ENCODE measurements around the gene RALB. TPM values are rescaled to one million over a fixed set of nuclear protein-coding genes. Genes with fewer than 3 reads are reported as not detected.

RALB gene
- total and polyA plus RNA-seq, 4 donors, result 55.0 to 65.4 (median 61.2) TPM

- H3K27ac ChIP-seq (ENCODE audit: low read depth, low read length), result no peak overlapping the region
- peaks cover 7% of the 10 kb centered on the region for H3K36me3 ChIP-seq (ENCODE audit: control insufficient read depth, insufficient read depth, low read length)
- 89% methylated on average over 13 of the region's 14 CpGs for WGBS (ENCODE audit: insufficient coverage)
- no peaks in the 10 kb centered on the region for H3K27me3 ChIP-seq (ENCODE audit: control insufficient read depth, insufficient read depth, low read length)
- no peak for DNase-seq (ENCODE audit: low read depth in 4 of 6, low spot score in 6 of 6)
- H3K9me3 ChIP-seq (ENCODE audit: control insufficient read depth, insufficient read depth, low read length), result no peaks in the 10 kb centered on the region
- H3K4me3 ChIP-seq (ENCODE audit: low read depth, low read length), result no peak overlapping the region
- H3K4me1 ChIP-seq (ENCODE audit: control insufficient read depth, insufficient read depth, low read length), result peaks cover 4% of the 10 kb centered on the region
These were observed 36.7 kb downstream of the RALB start for GRCh38 chr2:120289221-120289906.

- Histone ChIP-seq H3K36me3 (ENCODE audit: control insufficient read depth, insufficient read depth, low read length) (peaks cover 10% of the 10 kb centered on the region), H3K4me3 (ENCODE audit: low read depth, low read length) (no peak overlapping the region), H3K27ac (ENCODE audit: low read depth, low read length) (no peak overlapping the region), H3K4me1 (ENCODE audit: control insufficient read depth, insufficient read depth, low read length) (peaks cover 4% of the 10 kb centered on the region), H3K9me3 (ENCODE audit: control insufficient read depth, insufficient read depth, low read length) (no peaks in the 10 kb centered on the region), H3K27me3 (ENCODE audit: control insufficient read depth, insufficient read depth, low read length) (no peaks in the 10 kb centered on the region)
- WGBS (ENCODE audit: insufficient coverage), result 0% methylated on average over 2 of the region's 2 CpGs
- DNase-seq (ENCODE audit: low read depth in 4 of 6, low spot score in 6 of 6), result peak in 3 of 6 donors; percentile 20 to 76 (median 43)
These were observed 38.1 kb downstream of the RALB start for GRCh38 chr2:120290737-120291136.

GRCh38 chr2:120291401-120292311 lies 39.0 kb downstream of the RALB start:
- H3K27ac ChIP-seq (ENCODE audit: low read depth, low read length), result no peak overlapping the region
- no peak overlapping the region for H3K4me3 ChIP-seq (ENCODE audit: low read depth, low read length)
- no peaks in the 10 kb centered on the region for H3K9me3 ChIP-seq (ENCODE audit: control insufficient read depth, insufficient read depth, low read length)
- 100% methylated on average over 1 of the region's 4 CpGs for WGBS (ENCODE audit: insufficient coverage)
- DNase-seq (ENCODE audit: low read depth in 4 of 6, low spot score in 6 of 6), result no peak
- no peaks in the 10 kb centered on the region for H3K27me3 ChIP-seq (ENCODE audit: control insufficient read depth, insufficient read depth, low read length)
- H3K36me3 ChIP-seq (ENCODE audit: control insufficient read depth, insufficient read depth, low read length), result peaks cover 10% of the 10 kb centered on the region
- peaks cover 4% of the 10 kb centered on the region for H3K4me1 ChIP-seq (ENCODE audit: control insufficient read depth, insufficient read depth, low read length)

GRCh38 chr2:120293096-120294007 lies 40.7 kb downstream of the RALB start:
- DNase-seq (ENCODE audit: low read depth in 4 of 6, low spot score in 6 of 6), result no peak
- Histone ChIP-seq H3K4me3 (ENCODE audit: low read depth, low read length) (no peak overlapping the region), H3K36me3 (ENCODE audit: control insufficient read depth, insufficient read depth, low read length) (peaks cover 14% of the 10 kb centered on the region), H3K27me3 (ENCODE audit: control insufficient read depth, insufficient read depth, low read length) (no peaks in the 10 kb centered on the region), H3K9me3 (ENCODE audit: control insufficient read depth, insufficient read depth, low read length) (no peaks in the 10 kb centered on the region), H3K27ac (ENCODE audit: low read depth, low read length) (no peak overlapping the region), H3K4me1 (ENCODE audit: control insufficient read depth, insufficient read depth, low read length) (peaks cover 4% of the 10 kb centered on the region)
- no CpG with 5 or more reads among the region's 5 CpGs for WGBS (ENCODE audit: insufficient coverage)

- H3K9me3 ChIP-seq (ENCODE audit: control insufficient read depth, insufficient read depth, low read length), result no peaks in the 10 kb centered on the region
- no peaks in the 10 kb centered on the region for H3K27me3 ChIP-seq (ENCODE audit: control insufficient read depth, insufficient read depth, low read length)
- no peak for DNase-seq (ENCODE audit: low read depth in 4 of 6, low spot score in 6 of 6)
- no peak overlapping the region for H3K27ac ChIP-seq (ENCODE audit: low read depth, low read length)
- peaks cover 4% of the 10 kb centered on the region for H3K4me1 ChIP-seq (ENCODE audit: control insufficient read depth, insufficient read depth, low read length)
- WGBS (ENCODE audit: insufficient coverage), result no CpG with 5 or more reads among the region's 3 CpGs
- H3K36me3 ChIP-seq (ENCODE audit: control insufficient read depth, insufficient read depth, low read length), result peaks cover 14% of the 10 kb centered on the region
- H3K4me3 ChIP-seq (ENCODE audit: low read depth, low read length), result no peak overlapping the region
These were observed 41.3 kb downstream of the RALB start for GRCh38 chr2:120294008-120294340.

- no peak overlapping the region for H3K27ac ChIP-seq (ENCODE audit: low read depth, low read length)
- H3K9me3 ChIP-seq (ENCODE audit: control insufficient read depth, insufficient read depth, low read length), result no peaks in the 10 kb centered on the region
- H3K4me1 ChIP-seq (ENCODE audit: control insufficient read depth, insufficient read depth, low read length), result no peaks in the 10 kb centered on the region
- no peaks in the 10 kb centered on the region for H3K27me3 ChIP-seq (ENCODE audit: control insufficient read depth, insufficient read depth, low read length)
- DNase-seq (ENCODE audit: low read depth in 4 of 6, low spot score in 6 of 6), result no peak
- WGBS (ENCODE audit: insufficient coverage), result 94% methylated on average over 2 of the region's 7 CpGs
- no peak overlapping the region for H3K4me3 ChIP-seq (ENCODE audit: low read depth, low read length)
- peaks cover 17% of the 10 kb centered on the region for H3K36me3 ChIP-seq (ENCODE audit: control insufficient read depth, insufficient read depth, low read length)
These were observed 45.7 kb downstream of the RALB start for GRCh38 chr2:120298173-120298835.

GRCh38 chr2:120299004-120299403 lies 46.4 kb downstream of the RALB start:
- H3K36me3 ChIP-seq (ENCODE audit: control insufficient read depth, insufficient read depth, low read length), result peaks cover 17% of the 10 kb centered on the region
- no peaks in the 10 kb centered on the region for H3K27me3 ChIP-seq (ENCODE audit: control insufficient read depth, insufficient read depth, low read length)
- H3K27ac ChIP-seq (ENCODE audit: low read depth, low read length), result no peak overlapping the region
- H3K9me3 ChIP-seq (ENCODE audit: control insufficient read depth, insufficient read depth, low read length), result no peaks in the 10 kb centered on the region
- H3K4me3 ChIP-seq (ENCODE audit: low read depth, low read length), result no peak overlapping the region
- no peak for DNase-seq (ENCODE audit: low read depth in 4 of 6, low spot score in 6 of 6)
- H3K4me1 ChIP-seq (ENCODE audit: control insufficient read depth, insufficient read depth, low read length), result no peaks in the 10 kb centered on the region
- WGBS (ENCODE audit: insufficient coverage), result 89% methylated on average over 7 of the region's 9 CpGs

- H3K4me3 ChIP-seq (ENCODE audit: low read depth, low read length), result no peak overlapping the region
- H3K4me1 ChIP-seq (ENCODE audit: control insufficient read depth, insufficient read depth, low read length), result no peaks in the 10 kb centered on the region
- H3K9me3 ChIP-seq (ENCODE audit: control insufficient read depth, insufficient read depth, low read length), result no peaks in the 10 kb centered on the region
- H3K36me3 ChIP-seq (ENCODE audit: control insufficient read depth, insufficient read depth, low read length), result peaks cover 17% of the 10 kb centered on the region
- no peaks in the 10 kb centered on the region for H3K27me3 ChIP-seq (ENCODE audit: control insufficient read depth, insufficient read depth, low read length)
- H3K27ac ChIP-seq (ENCODE audit: low read depth, low read length), result no peak overlapping the region
- WGBS (ENCODE audit: insufficient coverage), result 98% methylated on average over 6 of the region's 6 CpGs
- DNase-seq (ENCODE audit: low read depth in 4 of 6, low spot score in 6 of 6), result no peak
These were observed 46.9 kb downstream of the RALB start for GRCh38 chr2:120299561-120299960.

- no peak for DNase-seq (ENCODE audit: low read depth in 4 of 6, low spot score in 6 of 6)
- 77% methylated on average over 10 of the region's 10 CpGs for WGBS (ENCODE audit: insufficient coverage)
- Histone ChIP-seq H3K27me3 (ENCODE audit: control insufficient read depth, insufficient read depth, low read length) (no peaks in the 10 kb centered on the region), H3K27ac (ENCODE audit: low read depth, low read length) (no peak overlapping the region), H3K4me3 (ENCODE audit: low read depth, low read length) (no peak overlapping the region), H3K4me1 (ENCODE audit: control insufficient read depth, insufficient read depth, low read length) (no peaks in the 10 kb centered on the region), H3K9me3 (ENCODE audit: control insufficient read depth, insufficient read depth, low read length) (no peaks in the 10 kb centered on the region), H3K36me3 (ENCODE audit: control insufficient read depth, insufficient read depth, low read length) (peaks cover 13% of the 10 kb centered on the region)
These were observed 47.7 kb downstream of the RALB start for GRCh38 chr2:120300385-120300784.

All from spinal cord (tissue), 10 donors.